ENCODE results near the gene JAKMIP1. TPM values are rescaled to one million over a fixed set of nuclear protein-coding genes. Genes with fewer than 3 reads are reported as not detected.
A peak's percentile ranks its signal among the peaks of the same experiment; 100 is the strongest.

The JAKMIP1 gene
- polyA plus RNA-seq (2013, experiment 1 of 2; ENCODE audit: insufficient read length) = not detected
- not detected for polyA plus RNA-seq (2013, experiment 2 of 2; ENCODE audit: insufficient read length)

DNA sequence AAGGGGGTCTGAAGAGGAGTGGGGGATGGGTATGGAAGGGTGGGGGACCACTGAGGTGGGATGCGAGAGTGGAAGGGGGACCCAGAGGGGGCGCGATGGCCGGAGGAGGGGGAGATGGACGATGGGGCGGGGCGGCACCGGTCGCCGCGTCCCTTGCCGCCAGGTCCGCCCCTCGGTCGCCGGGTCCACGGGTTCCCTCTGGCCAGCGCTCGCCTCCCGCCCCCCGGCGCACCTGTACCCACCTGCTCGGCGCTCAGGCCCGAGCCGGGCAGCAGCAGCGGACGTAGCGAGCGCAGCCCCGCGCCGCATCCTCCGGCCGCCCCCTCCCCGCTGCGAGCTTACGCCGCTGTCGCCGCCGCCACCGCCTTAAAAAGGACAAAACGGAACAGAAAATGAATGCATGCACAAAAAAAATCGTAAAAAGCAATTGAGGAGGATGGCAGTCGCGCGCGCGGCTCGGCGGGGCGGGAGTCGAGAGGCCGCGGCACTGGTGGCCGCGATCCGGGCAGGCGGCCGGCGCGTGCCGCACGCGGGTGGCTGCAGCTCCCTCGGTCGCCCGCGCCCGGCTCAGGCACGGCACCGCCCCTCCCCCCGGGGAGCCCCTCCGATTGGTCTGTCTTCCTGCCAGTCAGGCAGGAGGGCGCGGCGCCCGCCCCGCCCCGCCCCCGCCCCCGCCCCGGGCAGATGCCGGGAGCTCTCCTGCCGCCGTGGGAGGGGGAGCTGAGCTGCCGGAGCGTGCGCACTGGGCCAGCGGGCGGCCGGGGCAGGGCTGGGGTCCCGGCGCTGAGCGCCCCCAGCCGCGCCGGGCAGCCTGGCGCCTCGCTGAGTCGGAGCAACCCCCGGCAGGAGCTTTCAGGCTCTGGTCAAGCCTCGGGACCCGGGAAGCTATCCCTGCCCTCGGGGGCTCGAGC is at the start of gene JAKMIP1:
TSS of gene JAKMIP1 (minus strand) at position 539 of the 911 bp plus-strand sequence. CDS start 87,699 bp downstream, outside the sequence.
- DNase-seq = peak; percentile 59

DNA sequence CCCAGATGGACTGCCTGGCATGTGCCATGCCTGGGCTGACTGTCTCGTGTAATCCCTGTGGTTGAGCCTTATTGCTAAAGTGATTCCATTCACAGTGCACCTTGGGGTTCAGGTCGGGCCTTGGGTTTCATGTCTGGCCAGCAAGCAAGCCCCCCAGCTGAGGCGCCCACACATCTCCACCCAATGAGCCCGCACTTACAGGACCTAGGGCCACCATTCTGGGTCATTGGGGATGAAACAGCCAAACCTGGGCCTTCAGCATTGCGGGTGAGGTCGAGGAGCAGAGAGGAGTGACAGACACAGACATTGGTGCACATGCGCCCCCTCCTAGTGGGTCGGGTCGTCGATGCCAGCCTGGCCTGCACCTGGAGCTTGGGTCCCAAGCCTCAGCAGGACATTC is 48.0 kb upstream of the JAKMIP1 start:
- DNase-seq = no peak

DNA sequence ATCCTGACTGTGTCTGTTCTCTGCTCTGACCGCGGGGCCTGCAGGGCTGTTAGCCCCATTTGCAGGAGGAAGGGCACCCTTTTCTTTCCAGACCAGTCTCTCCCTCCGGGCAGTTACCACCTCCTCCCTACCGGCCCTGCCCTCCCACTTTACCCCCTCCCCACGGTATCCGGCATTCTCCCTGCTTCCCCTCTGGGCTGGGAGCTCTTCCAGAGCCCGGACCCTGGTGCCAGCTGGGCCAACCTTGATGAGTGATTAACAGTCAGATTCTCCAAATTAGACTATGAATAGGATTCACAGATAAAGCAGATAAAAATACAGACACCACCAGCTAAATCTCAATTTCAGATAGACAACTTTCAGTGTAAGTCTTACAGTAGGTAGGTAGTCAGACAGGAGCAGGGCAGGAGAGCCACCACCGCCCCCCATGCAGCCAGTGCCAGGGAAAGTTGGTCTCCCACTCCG is 45.9 kb upstream of the JAKMIP1 start:
- DNase-seq = no peak

DNA sequence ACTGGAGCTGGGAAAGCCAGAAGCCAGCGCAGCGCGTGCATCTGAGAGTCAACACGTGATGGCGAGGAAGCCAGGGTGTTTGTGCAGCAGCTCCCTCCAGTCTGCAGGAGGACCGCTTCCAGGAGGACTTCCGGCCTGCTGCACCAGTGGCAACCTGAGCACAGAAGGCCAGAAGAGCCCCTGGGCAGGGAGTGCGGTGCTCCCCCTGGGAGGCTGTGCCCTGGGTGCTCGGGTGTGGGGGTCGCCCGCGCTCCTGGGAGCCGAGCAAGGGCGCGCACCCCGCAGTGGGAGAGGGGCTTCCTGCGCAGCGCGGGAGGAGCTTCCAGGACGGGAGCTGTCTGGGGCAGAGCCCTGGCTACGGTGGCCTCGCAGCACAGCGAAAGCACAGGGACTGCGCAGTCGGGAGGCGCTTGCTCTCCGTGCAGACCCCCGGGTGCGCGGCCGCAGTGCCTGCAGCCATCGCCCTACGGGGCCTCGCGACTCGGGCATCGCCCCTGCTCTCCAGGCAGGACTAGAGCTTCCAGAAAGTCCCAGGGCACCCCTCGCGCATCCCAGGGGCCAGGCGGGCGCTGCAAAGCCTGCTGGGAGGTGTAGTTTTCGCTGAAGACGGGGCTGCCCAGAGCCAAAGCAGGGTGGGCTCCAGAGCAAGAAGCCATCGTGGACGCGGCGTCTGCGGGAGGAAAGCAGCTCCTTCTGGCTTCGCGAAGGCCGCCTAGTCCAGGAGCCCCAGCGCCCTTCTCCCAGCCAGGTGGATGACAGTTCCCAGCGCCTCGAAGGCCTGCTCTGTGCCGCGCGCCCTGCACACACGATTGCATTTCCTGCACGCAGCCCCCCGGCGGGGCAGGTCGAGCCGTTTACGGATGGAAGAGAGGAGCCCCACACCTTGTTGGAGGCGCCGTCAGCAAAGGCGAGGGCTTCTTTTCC is 45.2 kb upstream of the JAKMIP1 start:
- DNase-seq = no peak

DNA sequence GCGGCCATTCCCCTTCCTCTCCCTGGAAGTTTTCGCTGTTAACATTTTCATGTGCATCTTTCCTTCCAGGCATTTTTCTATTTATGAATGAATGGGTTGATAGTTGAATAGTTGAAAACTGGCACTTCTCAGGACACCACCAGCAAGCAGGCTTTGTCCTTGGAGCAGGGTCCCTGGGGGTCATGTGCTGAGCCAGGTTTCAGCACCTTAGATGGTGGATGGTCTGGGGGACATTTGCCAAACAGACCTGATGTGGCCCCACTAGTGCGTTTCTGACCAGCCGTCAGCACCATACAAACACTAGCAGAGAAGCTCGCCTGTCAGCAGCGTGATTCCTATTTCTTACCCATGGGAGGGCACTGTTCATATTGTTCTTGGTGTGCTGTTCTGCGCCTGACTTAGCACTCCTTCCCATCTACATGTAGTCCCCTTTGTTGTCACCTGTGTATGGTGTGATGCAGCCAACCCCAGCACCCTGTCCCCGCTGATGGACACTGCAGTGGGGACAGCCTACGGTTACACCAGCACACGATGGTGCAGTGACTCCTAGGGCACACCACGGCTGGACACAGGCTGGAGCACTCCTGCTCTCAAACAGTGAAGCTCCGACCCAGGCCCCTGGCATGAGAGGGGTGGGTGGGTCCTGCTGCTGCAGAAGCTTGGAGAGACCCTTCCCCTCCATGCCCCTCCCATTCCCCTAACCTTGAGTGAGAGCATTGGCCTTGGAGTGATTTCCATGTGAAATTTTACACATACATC is 42.1 kb upstream of the JAKMIP1 start:
- DNase-seq = no peak

DNA sequence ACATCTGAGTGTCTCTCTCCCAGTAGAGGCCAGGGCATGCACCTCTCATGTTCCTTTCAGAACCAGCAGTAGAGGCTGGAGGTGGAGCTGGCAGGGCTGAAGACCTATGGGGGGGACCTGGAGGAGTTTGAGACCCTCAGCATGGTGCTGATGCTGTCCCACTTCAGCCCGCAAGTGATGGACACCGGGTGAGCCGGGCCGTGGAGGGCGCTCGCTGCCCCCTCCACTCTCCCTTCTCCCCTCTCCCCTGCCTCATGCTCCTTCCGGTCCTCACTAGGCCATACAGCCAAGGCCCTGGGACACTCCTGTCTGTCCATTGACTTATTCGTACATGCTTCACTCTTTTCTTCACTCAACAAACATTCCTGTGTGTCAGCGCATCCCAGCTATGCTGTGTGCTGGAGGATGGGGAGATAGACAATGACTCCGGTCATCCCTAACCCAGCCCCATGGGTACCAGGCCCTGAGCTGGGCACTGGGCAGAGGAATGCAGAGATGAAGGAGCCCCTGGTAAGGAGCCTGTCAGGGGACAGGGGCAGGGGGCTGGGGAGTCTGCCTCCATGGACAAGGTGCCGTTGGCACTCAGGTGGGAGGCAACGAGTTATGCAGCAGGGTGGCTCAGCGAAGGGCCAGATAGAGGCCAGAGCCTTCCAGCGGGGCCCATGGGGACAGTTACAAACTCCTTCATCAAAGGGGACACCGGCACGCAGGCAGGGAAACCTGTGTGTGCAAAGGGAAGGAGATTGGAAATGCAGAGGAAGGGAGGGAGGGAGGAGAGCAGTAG is 40.9 kb upstream of the JAKMIP1 start:
- no peak for DNase-seq

DNA sequence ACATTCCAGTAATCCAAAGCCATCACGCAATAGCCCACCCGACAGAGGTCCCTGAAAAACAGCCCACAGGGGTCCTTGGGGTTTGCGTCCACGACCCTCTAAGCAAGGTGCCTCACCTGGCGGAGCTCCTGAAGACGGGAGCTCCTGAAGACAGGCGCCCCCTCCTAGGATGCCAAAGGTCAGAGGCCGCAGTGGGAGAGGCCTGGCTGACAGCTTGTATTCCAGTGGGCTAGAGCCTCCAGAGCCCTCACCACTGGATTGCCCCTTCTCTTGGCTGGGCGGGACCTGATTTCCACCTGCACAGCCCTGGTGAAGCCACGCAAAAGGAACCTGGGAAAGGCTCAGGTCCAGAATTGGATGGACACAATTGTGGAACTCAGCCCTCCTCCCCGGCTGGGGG is 39.6 kb upstream of the JAKMIP1 start:
- no peak for DNase-seq

DNA sequence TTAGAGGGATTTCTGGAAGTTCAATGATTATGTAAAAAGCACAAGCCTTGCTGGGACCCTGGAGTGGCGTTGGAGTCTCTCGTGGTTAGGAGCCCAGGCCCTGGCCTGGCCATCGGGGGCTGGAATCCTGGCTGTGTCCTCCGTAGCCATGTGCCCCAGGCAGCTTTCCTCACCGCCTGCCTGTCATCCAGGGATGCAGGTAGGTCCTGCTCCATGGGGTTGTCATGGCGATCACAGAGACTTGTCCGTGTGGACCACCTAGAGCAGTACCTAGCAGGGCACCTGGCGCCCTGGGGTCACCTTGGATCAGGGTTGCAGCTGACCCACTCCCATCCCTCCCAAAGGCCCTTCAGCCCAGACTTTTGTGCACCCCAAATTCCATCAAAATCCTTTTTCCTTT is 39.1 kb upstream of the JAKMIP1 start:
- DNase-seq = no peak

DNA sequence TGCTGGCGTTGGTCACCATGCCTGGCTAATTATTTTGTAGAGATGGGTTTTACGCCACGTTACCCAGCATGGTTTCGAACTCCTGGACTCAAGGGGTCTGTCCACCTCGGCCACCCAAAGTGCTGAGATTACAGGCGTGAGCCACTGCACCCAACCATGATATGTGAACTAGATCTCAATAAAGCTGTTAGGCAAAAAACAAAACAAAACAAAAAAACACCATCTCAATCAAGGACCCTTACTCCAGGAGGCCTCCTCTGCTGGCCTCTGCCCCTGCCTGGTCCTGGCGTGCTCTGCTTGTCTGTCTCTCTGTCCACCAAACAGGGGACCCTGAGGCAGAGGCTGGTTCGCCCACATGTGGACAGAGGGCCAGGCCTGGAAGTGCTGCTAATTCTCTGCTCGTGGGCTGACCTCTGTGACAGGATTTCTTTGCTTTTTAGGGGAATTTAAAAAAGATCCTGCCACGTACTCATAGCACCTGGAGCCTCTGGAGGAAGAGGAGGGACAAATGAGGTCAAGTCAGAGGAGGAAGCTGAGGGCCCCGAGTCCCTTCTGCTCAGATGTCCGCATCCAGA is 36.6 kb upstream of the JAKMIP1 start:
- DNase-seq = no peak

DNA sequence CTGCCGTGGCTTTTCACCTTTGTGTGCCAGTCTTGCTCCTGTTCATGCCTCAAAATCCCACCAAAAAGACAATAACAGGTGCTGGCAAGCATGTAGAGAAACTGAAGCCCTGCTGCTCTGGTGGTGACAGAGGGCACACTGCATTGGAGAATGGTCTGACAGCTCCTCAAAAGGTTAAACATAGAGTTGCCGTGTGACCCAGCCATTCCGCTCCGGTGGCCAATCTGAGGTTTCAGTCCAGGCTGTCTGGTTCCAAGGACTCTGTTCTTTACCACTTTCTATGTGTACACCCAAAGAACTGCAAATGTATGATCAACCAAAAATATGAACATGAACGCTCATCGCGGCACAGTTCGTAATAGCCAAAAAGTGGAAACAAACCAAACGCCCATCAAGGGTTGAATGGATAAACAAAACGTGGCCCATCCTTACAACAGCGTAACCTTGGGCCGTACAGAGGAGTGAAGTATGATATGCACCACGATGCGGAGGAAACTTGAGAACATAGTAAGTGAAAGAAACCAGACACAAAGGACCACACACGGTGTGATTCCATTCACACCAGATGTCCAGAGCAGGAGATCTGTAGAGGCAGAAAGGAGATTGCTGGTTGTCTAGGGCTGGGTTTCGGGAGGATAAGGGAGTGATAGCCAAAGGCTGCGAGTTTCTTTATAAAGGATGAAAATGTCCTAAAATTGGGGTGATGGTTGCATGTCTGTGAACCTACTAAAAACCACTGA is 35.7 kb upstream of the JAKMIP1 start:
- DNase-seq = no peak

DNA sequence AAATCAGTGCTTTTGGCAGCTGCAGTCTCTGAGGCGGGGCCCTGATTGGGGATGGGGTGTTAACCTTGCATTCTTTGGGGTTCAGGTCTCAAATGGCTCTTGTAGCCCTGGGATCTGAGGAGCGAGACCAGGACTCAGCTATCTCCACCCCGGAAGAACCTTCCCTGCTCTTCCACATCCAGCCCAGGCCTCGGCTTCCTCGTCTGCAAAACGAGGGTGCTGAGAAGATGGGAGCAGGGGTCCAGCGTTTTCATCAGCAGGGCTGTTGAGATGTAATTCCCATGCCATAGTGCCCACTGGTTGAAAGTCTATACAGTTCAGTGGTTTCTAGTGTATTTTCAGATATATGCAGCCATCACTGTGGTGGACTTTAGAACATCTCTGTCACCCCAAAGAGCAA is 34.7 kb upstream of the JAKMIP1 start:
- no peak for DNase-seq

DNA sequence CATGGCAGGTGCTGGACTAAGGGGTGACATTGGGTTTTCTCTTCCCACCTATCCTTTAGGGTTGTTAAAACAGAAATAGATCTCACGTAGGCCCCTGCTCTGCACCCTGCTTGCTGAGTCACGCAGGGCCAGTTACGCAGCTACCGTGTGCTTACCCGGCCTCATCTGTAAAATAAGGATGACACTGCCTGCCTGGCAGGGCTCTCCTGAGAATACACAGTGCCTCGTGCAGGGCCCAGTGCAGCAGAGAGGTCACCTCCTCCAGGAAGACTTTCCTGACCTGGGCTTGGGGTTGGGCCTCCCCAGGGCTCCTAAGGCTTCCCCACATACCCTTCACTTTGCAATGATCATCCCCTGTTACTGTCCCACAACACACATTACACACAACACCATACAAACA is 33.6 kb upstream of the JAKMIP1 start:
- DNase-seq = no peak

DNA sequence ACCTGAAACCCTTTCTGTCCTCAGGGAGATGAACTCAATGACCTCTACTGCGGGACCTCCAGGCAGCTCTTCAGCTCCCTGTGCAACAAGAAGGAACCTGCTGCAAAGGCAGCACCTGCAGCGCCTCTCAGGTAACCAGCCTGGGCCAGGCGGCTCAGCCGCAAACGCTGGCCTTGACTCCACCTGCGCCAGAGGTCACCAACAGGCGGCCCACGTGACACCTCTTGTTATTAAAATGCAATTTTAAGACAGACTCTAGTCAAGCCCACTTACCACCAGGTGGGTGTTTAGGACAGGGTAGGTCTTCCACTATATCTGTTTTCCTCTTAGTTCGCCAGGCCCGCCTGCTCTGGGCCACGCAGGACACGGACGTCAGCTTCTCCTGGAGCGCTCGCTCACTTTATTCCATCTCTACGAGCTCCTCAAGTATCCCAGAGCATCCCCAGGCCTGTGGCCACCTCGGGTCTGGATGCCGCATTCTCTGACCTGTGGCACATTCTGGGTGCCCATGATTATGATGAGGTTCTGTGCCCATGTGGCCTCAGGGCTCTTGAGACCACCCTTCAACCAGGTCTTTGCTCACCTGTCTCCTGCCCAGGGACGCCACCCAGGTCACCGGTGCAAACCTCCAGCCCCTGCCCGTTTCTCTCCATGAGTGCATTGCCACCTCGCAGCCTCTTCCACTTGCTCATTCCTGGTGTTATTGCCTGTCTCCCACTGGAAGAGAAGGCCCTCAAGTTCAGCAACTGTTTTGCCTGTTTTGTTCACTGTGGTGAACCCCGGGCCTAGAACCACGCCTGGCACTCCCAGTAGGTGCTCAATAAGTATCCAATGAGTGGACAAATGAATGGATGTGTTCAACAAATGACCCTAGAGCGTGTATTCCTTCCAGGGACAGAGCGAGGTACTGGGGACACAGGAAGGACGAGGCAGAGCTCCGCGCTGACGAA is 32.8 kb upstream of the JAKMIP1 start:
- DNase-seq = no peak

DNA sequence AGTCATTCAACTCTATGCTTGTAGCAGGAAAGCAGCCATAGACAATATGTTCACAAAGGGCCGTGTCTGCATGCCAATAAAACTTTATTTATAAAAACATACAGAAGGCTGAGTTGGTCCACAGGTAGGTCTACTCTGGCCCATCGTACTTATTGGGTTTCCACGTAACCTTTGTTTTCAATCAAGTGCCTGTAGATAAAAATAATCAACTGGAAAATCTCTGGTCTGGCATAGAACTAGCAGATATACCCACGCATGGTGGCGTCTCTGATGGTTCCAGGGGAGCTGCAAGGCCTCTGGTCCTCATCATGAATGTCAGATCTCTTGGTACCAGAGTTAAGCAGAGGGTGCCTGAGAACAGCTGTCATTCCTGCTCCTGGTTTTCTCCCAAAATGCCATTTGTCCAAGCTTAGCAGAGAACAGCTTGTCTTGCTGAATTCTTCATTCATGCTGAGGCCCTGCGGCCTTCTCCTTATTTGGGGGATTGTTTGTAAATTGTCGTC is 31.4 kb upstream of the JAKMIP1 start:
- DNase-seq = no peak

DNA sequence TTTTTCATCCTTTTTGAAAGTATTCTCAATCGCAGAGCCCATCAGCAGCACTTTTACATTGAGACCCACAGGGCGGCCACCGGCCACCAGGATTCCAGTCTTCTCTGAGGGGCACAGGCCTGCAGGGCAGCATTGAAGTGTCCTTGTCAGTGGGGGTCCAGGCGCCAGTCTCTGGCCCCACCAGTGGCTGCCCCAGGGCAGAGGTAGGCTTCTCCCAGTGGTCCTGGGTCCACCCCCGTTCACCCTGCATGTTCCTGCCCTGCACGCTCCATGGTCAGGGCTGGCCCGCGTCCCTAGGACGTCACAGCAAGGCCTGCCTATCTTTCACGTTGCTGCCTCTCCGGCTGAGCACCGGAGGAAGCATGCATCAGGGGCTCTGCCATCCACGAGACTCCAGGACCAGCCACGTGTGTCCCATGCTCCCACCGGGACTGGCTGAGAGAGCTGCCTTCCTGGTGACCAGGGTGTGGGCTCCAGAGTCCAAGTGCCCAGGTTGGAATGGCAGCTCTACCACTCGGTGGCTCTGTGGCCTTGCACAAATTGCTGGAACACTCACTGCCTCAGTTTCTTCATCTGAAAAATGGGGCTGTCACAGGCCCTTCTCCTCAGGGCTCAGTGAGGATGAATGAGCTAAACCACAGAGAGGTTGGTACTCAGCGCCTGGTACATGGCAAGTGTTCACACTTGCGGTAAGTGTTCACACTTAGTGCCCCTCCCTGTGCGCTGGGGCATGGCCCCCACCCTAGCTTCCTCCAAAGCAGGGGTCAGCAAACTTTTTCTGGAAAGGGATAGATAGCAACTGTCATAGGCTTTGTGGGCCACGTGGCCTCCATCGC is 30.7 kb upstream of the JAKMIP1 start:
- DNase-seq = no peak

DNA sequence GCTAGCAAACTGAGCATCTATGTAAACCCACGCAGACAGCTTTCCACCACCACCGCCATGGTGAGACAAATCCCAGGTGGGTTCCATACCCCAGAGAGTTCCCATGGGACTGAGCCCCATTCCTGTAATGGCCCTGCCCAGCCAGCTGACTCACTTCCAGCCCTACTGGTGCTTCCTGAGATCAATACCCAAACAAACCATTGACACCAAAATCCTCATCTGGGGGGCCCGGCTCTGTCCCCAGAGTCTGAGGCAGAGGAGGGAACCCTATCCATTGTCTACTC is 30.1 kb upstream of the JAKMIP1 start:
- no peak for DNase-seq

DNA sequence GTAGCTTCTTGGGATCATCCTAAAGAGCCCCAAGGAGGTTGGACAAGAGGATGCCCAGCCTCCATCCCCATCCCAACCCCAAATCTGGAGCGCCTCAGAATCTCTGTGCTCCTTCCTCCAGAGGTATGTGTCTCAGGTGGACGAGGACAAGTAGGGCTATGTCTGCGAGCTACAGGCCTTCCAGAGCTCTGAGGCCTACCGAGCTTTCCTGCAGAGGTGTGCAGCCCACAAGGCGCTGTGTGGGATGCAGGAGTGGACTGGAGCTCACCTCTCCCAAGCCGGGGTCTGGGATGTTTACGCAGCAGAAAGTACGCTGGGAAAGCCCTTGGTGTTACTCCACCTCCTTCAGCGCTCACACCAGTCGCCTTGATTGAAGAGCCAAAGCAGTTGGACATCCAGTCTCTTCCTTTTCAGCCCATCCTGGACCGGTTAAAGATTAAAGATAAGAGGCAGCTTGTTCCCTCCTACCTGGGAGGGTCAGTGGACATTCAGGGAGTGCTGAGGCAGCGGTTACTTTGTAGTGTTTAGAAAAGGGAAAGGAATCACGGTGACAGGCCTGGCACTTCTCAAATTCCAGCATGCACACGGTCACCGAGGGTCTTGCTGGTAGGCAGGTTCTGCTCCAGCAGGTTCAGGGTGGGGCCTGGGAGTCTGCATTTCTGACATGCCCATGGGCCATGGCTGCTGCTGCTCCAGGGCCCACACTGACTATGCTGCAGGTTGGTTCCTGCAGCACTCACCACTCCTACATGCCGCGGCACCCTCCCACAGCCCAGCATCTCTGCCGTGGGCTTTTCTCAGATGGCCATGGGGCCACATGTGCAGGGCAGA is 29.5 kb upstream of the JAKMIP1 start:
- no peak for DNase-seq
